Endothelial cell (in vitro differentiated cells): Measurements from ENCODE around the gene CFAP54. TPM values are rescaled to one million over a fixed set of nuclear protein-coding genes. Genes with fewer than 3 reads are reported as not detected.

Experiments
- DNase-seq: peaks from one replicate; pipeline ENCODE4 v3.0.0; 2021; ENCODE audit warnings: low spot score
- H3K27ac Mint-ChIP-seq: one replicate; pipeline ENCODE4 v1.8.0; 2021; ENCODE audit warnings: mixed read lengths, inconsistent platforms; ENCODE audit not compliant: unreplicated experiment
- H3K27me3 Mint-ChIP-seq: one replicate; pipeline ENCODE4 v1.8.0; 2021; ENCODE audit warnings: mild to moderate bottlenecking, moderate library complexity, mixed read lengths, inconsistent platforms; ENCODE audit not compliant: unreplicated experiment
- H3K36me3 Mint-ChIP-seq: one replicate; pipeline ENCODE4 v1.8.0; 2021; ENCODE audit warnings: mild to moderate bottlenecking, low read depth, mixed read lengths, inconsistent platforms; ENCODE audit not compliant: unreplicated experiment
- H3K4me1 Mint-ChIP-seq: one replicate; pipeline ENCODE4 v1.8.0; 2021; ENCODE audit warnings: mild to moderate bottlenecking, mixed read lengths, inconsistent platforms; ENCODE audit not compliant: unreplicated experiment
- H3K4me3 Mint-ChIP-seq: one replicate; pipeline ENCODE4 v1.8.0; 2021; ENCODE audit warnings: mild to moderate bottlenecking, mixed read lengths, inconsistent platforms; ENCODE audit not compliant: unreplicated experiment
- H3K9me3 Mint-ChIP-seq: one replicate; pipeline ENCODE4 v1.8.0; 2021; ENCODE audit warnings: mixed read lengths, inconsistent platforms; ENCODE audit not compliant: unreplicated experiment
- CTCF ChIP-seq: fragments of 200-600 bp; sonication (generic); IDR thresholded peaks from one replicate; pipeline ENCODE4 v1.5.0; 2021; ENCODE audit warnings: antibody characterized with exemption; ENCODE audit not compliant: unreplicated experiment
- total RNA-seq: library from RNA; stranded (reverse); fragmentation: NEBNext Ultra II Directional; extraction: Animal tissue kit (Norgen Biotek cat#: 25700); gene quantifications from one replicate; pipeline ENCODE4 v1.2.1, GENCODE V29; 2021; ENCODE audit not compliant: unreplicated experiment

Gene CFAP54
- total RNA-seq, 1 donor from 2014 or later, result 2.5 TPM

GRCh38 chr12:96824838-96825236 lies 335.5 kb downstream of the CFAP54 start:
- no peaks in the 10 kb centered on the region for H3K4me1 Mint-ChIP-seq
- H3K4me3 Mint-ChIP-seq, result no peak overlapping the region
- no peaks in the 10 kb centered on the region for H3K9me3 Mint-ChIP-seq
- H3K36me3 Mint-ChIP-seq, result no peaks in the 10 kb centered on the region
- no peak for TF ChIP-seq CTCF
- no peak for DNase-seq
- H3K27me3 Mint-ChIP-seq, result no peaks in the 10 kb centered on the region
- H3K27ac Mint-ChIP-seq, result no peak overlapping the region

GRCh38 chr12:96828169-96828789 lies 338.9 kb downstream of the CFAP54 start:
- H3K4me3 Mint-ChIP-seq, result no peak overlapping the region
- H3K27me3 Mint-ChIP-seq, result peaks cover 1% of the 10 kb centered on the region
- DNase-seq, result no peak
- H3K9me3 Mint-ChIP-seq, result no peaks in the 10 kb centered on the region
- no peak overlapping the region for H3K27ac Mint-ChIP-seq
- H3K36me3 Mint-ChIP-seq, result no peaks in the 10 kb centered on the region
- H3K4me1 Mint-ChIP-seq, result no peaks in the 10 kb centered on the region
- TF ChIP-seq CTCF, result no peak

GRCh38 chr12:96829354-96829753 lies 340.0 kb downstream of the CFAP54 start:
- Mint-ChIP-seq H3K36me3 (no peaks in the 10 kb centered on the region), H3K27me3 (peaks cover 1% of the 10 kb centered on the region), H3K4me1 (no peaks in the 10 kb centered on the region), H3K27ac (no peak overlapping the region), H3K9me3 (no peaks in the 10 kb centered on the region), H3K4me3 (no peak overlapping the region)
- no peak for TF ChIP-seq CTCF
- no peak for DNase-seq

- Mint-ChIP-seq H3K27me3 (peaks cover 1% of the 10 kb centered on the region), H3K4me1 (no peaks in the 10 kb centered on the region), H3K9me3 (no peaks in the 10 kb centered on the region), H3K36me3 (no peaks in the 10 kb centered on the region), H3K27ac (no peak overlapping the region), H3K4me3 (no peak overlapping the region)
- no peak for DNase-seq
- no peak for TF ChIP-seq CTCF
Measured at GRCh38 chr12:96831346-96831745, 342.0 kb downstream of the CFAP54 start.

GRCh38 chr12:96846293-96846692 lies 356.9 kb downstream of the CFAP54 start:
- no peak overlapping the region for H3K4me3 Mint-ChIP-seq
- no peak overlapping the region for H3K27ac Mint-ChIP-seq
- H3K4me1 Mint-ChIP-seq, result peaks cover 6% of the 10 kb centered on the region
- H3K9me3 Mint-ChIP-seq, result no peaks in the 10 kb centered on the region
- DNase-seq, result no peak
- H3K36me3 Mint-ChIP-seq, result no peaks in the 10 kb centered on the region
- no peak for TF ChIP-seq CTCF
- peaks cover 2% of the 10 kb centered on the region for H3K27me3 Mint-ChIP-seq
